CD4-positive, alpha-beta T cell treated with Interleukin-2 at 100 ng/mL for 4 hours (primary cell): ENCODE measurements around the gene CHN2.
"Not testable (repeated sequence)": the region's sequence is repeated elsewhere in the genome, so short reads cannot be mapped to it uniquely, and the experiment has no call there.

Source experiments
- DNase-seq: peaks from one replicate; pipeline ENCODE4 v3.0.0-alpha.2; 2020; ENCODE audit warnings: low spot score

CHN2 gene

DNA sequence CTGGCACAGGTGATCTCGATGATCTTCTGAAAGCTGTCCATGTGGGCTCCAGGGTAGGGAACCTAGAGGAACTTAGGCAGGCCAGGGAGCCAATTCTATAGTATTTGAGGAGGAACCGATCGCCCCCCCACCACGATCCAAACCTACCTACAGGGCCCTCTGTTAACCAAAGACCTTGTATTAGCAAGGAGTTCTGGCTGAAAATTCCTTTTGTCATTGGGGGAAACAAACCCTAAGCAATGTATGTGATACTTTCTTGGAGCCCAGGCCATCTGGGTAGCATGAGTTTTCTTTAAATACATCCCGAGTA, 62.1 kb downstream of the CHN2 start:
- DNase-seq = no peak

DNA sequence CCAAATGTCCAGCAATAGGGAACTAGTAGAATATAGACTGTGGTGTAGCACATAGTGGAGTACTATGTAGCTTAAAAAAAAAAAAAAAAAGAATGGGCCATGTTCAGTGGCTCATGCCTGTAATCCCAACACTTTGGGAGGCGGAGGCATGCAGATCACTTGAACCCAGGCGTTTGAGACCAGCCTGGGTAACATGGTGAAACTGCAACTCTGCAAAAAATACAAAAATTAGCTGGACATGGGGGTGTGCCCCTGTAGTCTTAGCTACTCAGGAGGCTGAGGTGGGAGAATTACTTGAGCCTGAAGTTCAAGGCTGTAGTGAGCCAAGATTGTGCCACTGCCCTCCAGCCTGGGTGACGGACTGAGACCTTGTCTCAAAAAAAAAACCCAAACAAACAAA, 64.4 kb downstream of the CHN2 start:
- no peak for DNase-seq

GRCh38 chr7:29262191-29262917, 67.8 kb downstream of the CHN2 start:
- DNase-seq = no peak

GRCh38 chr7:29263601-29264207, 69.1 kb downstream of the CHN2 start:
- not testable (repeated sequence) for DNase-seq

DNA sequence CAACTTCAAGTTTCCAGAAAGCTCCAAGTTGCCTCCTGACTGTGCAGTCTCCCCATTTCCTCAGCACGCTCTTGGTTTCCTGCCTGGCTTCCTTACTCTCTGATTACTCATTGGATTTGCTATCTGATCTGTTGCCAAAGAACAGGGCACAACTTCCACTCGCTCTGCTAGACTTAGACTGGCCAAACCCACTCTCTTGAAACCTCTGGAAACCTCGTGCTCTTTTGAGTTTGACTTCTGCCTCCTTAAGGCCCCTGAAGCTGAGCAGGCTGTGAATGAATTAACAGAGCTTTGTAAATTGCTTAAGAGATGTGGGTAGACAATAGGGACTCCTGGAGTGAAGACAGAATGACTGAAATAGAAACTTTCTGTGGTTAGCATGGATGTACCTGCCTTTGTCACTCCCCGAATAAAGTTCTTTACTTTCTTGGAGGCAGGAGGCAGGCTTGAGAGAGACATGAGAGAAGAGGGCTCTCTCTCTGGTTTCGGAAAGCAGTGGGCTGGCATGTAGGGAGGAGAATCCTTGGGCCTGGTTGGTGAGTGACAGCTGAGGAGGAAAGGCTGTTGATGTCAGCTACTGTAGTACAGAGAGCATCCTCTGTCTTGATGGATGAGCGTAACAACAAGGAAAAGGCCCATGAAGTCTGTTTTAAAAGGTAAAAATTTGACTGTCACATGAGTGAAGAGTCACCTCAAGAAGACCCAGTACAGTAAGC, 70.8 kb downstream of the CHN2 start:
- no peak for DNase-seq

- no peak for DNase-seq
Observed at GRCh38 chr7:29269935-29270334, 75.4 kb downstream of the CHN2 start.

DNA sequence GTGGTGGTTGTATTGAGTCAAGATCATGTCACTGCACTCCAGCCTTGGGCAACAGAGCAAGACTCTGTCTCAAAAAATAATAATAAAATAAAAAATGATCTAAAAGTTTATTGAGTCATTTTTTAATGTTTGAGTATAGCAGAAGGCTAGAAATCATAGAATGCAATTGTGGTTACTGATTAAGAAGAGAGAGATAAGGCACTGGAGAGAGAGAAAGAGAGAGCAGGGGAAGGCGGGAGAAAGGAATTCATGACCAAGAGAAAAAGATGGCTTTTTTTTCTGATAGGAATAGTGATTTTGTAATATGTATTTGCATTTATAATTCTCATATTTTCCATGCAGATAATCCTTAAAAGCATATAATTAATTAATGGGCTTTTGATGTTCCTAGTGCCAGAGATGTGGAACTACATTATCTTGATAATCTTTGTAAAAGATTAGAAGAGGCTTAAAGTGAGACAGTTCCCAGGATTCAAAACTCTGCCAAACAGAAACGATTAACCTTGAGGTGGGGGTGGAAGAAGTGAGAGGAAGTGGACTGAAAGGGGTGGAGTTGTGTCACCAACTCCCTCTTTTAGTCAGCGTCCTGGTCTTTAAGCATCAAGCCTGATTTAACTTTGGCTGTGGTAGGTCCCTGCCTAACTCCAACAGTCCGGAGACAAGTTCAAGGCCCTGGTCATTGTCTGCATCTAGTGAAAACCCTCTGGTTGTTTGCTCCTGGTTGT, 76.2 kb downstream of the CHN2 start:
- no peak for DNase-seq

DNA sequence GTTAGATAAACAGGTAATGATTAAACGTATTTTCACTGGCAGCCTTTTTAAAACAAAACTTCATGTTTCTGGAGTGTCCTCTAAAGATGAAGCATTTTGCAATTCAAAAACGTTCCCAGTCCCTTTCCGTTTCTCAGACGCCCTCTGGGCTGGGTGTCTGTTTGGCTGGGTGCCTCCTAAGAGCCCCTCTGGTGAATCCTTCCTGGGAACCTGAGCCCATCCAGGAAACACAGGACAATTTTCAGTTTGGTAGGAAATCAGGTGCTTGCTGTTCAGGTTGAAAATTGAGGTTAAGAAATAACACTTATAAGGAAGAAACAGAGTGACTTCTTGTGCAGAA, 76.7 kb downstream of the CHN2 start:
- DNase-seq = no peak

DNA sequence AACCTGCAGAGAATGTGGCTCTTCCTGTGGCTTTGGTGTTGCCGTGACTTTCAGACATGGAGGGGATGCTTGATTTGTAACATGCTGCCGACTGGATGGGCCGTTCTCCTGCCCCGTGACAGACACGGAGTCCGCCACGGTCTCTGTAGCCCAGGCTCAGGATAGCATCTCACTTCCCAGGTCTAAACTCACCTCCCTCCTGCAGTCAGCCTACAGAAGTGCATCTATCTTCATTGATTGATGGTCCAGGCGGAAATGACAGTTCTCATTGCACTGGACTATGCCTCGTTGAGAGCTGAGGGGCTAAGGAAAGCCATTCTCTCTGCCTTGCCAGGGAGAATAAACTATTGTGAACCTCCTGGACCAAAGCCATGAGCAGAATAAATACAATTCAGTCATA, 77.5 kb downstream of the CHN2 start:
- no peak for DNase-seq

DNA sequence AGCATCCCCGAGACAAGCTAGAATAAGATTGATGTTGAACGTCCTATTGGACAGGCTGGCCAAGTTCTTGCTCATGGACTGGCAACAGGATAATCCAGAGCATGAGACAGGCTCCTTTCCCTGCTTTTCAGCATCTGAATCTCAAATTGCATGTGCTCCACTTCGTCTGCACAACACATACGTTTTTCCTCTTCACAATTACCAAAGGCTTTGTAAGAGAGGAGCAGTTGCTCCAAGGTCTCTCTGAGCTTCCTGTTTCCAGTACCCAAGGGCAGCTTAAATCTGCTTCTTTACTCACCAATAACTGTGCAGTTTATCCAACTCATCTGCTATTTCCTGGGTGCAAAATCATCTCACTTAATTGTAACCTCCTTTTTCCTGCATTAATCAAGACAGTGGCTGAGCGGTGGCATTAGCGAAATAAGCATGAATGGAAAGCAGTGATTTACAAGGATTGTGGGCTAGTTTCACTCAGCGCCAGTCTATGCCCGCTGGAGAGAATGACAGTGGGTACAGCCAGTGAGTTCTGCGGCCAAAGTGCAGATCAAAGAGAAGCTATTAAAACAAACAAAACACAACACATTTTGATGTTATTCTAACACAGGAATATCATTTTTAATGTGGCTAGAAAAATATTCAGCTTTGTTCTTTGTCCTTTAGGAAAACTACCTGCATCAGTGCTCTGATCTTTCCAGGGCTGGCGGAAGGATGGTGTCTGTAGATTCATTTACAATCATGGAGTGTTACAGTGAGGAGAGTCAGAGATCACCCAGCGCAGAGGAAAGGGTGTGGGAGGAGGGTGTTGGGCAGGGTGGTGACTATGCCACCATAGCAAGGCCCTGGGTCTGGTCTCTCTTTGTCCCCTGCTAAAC, 79.8 kb downstream of the CHN2 start:
- DNase-seq = no peak

DNA sequence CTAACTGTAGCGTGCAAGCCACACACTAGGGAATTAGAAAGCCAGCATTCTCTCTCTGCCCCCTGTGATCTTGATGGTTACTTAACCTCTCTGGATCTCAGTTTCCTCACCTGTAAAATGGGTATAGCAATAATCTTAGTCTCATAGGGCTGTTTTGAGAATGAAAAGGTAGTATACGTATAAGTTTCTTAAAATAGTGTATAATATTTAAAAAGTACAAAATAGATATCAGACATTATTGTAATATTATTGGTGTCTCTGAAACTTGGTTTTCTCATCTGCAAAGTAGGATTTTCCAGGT, 80.4 kb downstream of the CHN2 start:
- no peak for DNase-seq

- no peak for DNase-seq
Observed at GRCh38 chr7:29275493-29275892, 80.9 kb downstream of the CHN2 start.

GRCh38 chr7:29276199-29276598, 81.6 kb downstream of the CHN2 start:
- no peak for DNase-seq

GRCh38 chr7:29276806-29277205, 82.2 kb downstream of the CHN2 start:
- DNase-seq = no peak

- no peak for DNase-seq
Observed at GRCh38 chr7:29277436-29278215, 83.1 kb downstream of the CHN2 start.

GRCh38 chr7:29278337-29279069, 83.9 kb downstream of the CHN2 start:
- no peak for DNase-seq

DNA sequence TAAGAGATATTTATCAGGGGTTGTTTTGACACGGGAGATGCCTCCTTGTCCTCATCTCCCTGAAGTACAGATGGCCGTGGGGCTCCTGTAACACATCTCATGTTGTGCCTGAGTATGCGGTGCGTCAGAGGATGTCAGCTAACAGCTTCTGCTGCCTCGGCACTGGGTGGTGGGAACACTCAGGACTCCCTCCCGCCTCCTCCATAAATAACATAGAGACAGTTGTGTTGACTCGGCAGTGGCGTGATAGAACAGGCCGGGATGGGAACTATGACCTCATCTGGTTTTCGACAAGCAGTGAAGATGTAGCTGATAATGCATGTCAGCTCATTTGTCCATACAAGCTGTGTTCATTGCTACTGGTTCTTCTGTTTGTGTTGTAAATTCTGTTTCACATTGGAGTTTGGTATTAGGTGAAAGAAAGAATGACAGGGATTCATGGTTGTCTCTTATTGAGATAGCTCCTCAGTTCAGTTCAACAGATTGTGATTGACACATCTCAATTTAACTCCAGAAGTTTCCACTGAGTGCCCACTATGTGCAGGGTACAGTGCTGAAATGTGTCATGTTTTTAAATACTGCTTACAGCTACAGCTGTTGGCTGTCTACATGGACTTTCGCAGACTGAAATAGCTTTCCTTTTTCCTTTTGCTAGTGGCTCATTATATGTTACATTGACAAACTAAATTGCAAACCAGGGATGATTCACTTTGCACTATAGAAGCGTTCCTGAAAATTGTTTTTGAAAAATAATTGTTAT, 87.4 kb downstream of the CHN2 start:
- DNase-seq = no peak

- no peak for DNase-seq
Observed at GRCh38 chr7:29282819-29283414, 88.3 kb downstream of the CHN2 start.

- no peak for DNase-seq
Observed at GRCh38 chr7:29284696-29285443, 90.3 kb downstream of the CHN2 start.
